ENCODE data around the gene ZBTB7B.

- TF ChIP-seq NFIC (IDR thresholded peaks at IDR 0.05) (no peak), MAX (IDR thresholded peaks at IDR 0.05) (no peak), TEAD4 (IDR thresholded peaks at IDR 0.05) (no peak), CEBPB (IDR thresholded peaks at IDR 0.05) (no peak), TAF1 (IDR thresholded peaks at IDR 0.05; ENCODE audit: low read depth) (no peak), TCF12 (IDR thresholded peaks at IDR 0.05; ENCODE audit: low read depth) (no peak)
Measured at GRCh38 chr1:155032886-155033285, 30.3 kb downstream of the ZBTB7B start.

Data from Ishikawa (cell line).